ENCODE data around the gene GAB2.

Gene GAB2

GRCh38 chr11:78349114-78349513 is 68.5 kb downstream of the GAB2 start:
- DNase-seq (ENCODE audit: extremely low read depth, insufficient read length) = no peak
- Histone ChIP-seq H3K4me3 (replicated peaks; ENCODE audit: low read depth, low read length) (no peak overlapping the region), H3K36me3 (ENCODE audit: control insufficient read depth, insufficient read depth, low read length) (no peaks in the 10 kb centered on the region), H3K27me3 (replicated peaks; ENCODE audit: control insufficient read depth, insufficient read depth, low read length) (no peaks in the 10 kb centered on the region)
- TF ChIP-seq, protein P1, sequence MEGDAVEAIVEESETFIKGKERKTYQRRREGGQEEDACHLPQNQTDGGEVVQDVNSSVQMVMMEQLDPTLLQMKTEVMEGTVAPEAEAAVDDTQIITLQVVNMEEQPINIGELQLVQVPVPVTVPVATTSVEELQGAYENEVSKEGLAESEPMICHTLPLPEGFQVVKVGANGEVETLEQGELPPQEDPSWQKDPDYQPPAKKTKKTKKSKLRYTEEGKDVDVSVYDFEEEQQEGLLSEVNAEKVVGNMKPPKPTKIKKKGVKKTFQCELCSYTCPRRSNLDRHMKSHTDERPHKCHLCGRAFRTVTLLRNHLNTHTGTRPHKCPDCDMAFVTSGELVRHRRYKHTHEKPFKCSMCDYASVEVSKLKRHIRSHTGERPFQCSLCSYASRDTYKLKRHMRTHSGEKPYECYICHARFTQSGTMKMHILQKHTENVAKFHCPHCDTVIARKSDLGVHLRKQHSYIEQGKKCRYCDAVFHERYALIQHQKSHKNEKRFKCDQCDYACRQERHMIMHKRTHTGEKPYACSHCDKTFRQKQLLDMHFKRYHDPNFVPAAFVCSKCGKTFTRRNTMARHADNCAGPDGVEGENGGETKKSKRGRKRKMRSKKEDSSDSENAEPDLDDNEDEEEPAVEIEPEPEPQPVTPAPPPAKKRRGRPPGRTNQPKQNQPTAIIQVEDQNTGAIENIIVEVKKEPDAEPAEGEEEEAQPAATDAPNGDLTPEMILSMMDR (IDR thresholded peaks at IDR 0.05; ENCODE audit: insufficient read depth, low read length, poor library complexity, severe bottlenecking) = no peak

GRCh38 chr11:78347956-78348355 is 69.7 kb downstream of the GAB2 start:
- Histone ChIP-seq H3K4me3 (replicated peaks; ENCODE audit: low read depth, low read length) (no peak overlapping the region), H3K36me3 (ENCODE audit: control insufficient read depth, insufficient read depth, low read length) (no peaks in the 10 kb centered on the region), H3K27me3 (replicated peaks; ENCODE audit: control insufficient read depth, insufficient read depth, low read length) (no peaks in the 10 kb centered on the region)
- no peak for DNase-seq (ENCODE audit: extremely low read depth, insufficient read length)
- TF ChIP-seq, protein P1 (IDR thresholded peaks at IDR 0.05; ENCODE audit: insufficient read depth, low read length, poor library complexity, severe bottlenecking) = no peak

GRCh38 chr11:78346799-78347198 is 70.8 kb downstream of the GAB2 start:
- no peak for DNase-seq (ENCODE audit: extremely low read depth, insufficient read length)
- TF ChIP-seq, protein P1 (IDR thresholded peaks at IDR 0.05; ENCODE audit: insufficient read depth, low read length, poor library complexity, severe bottlenecking) = no peak
- H3K4me3 ChIP-seq (replicated peaks; ENCODE audit: low read depth, low read length) = no peak overlapping the region
- H3K36me3 ChIP-seq (ENCODE audit: control insufficient read depth, insufficient read depth, low read length) = no peaks in the 10 kb centered on the region
- H3K27me3 ChIP-seq (replicated peaks; ENCODE audit: control insufficient read depth, insufficient read depth, low read length) = no peaks in the 10 kb centered on the region

GRCh38 chr11:78345450-78345849 is 72.2 kb downstream of the GAB2 start:
- DNase-seq (ENCODE audit: extremely low read depth, insufficient read length) = no peak
- no peak overlapping the region for H3K4me3 ChIP-seq (replicated peaks; ENCODE audit: low read depth, low read length)
- no peaks in the 10 kb centered on the region for H3K27me3 ChIP-seq (replicated peaks; ENCODE audit: control insufficient read depth, insufficient read depth, low read length)
- TF ChIP-seq, protein P1 (IDR thresholded peaks at IDR 0.05; ENCODE audit: insufficient read depth, low read length, poor library complexity, severe bottlenecking) = no peak
- H3K36me3 ChIP-seq (ENCODE audit: control insufficient read depth, insufficient read depth, low read length) = no peaks in the 10 kb centered on the region

DNA sequence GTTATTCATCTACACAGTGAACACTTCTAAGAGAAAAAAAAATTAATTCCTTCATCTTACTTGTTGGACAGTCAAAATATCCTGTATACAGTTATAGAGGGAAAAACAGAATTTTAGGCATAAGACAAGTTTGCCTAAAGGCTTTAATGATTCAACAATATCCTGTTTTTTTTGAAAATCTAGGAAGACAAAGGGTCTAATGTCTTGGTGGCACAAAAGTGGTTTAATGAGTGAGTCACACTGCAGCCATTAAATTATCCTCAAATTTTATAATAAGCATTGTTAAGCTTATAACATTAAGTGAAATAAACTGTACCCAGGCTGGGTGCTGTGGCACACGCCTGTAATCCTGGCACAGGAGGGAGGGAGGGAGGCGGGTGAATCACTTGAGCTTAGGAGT is 72.9 kb downstream of the GAB2 start:
- TF ChIP-seq, protein P1 (IDR thresholded peaks at IDR 0.05; ENCODE audit: insufficient read depth, low read length, poor library complexity, severe bottlenecking) = no peak
- H3K4me3 ChIP-seq (replicated peaks; ENCODE audit: low read depth, low read length) = no peak overlapping the region
- DNase-seq (ENCODE audit: extremely low read depth, insufficient read length) = no peak
- no peaks in the 10 kb centered on the region for H3K27me3 ChIP-seq (replicated peaks; ENCODE audit: control insufficient read depth, insufficient read depth, low read length)
- no peaks in the 10 kb centered on the region for H3K36me3 ChIP-seq (ENCODE audit: control insufficient read depth, insufficient read depth, low read length)

- TF ChIP-seq, protein P1 (IDR thresholded peaks at IDR 0.05; ENCODE audit: insufficient read depth, low read length, poor library complexity, severe bottlenecking) = no peak
- no peak for DNase-seq (ENCODE audit: extremely low read depth, insufficient read length)
Observed at GRCh38 chr11:78344094-78344493, 73.5 kb downstream of the GAB2 start.

More at GRCh38 chr11:78344094-78344493, 73.5 kb downstream of the GAB2 start:
- no peak overlapping the region for H3K4me3 ChIP-seq (replicated peaks; ENCODE audit: low read depth, low read length)
- no peaks in the 10 kb centered on the region for H3K36me3 ChIP-seq (ENCODE audit: control insufficient read depth, insufficient read depth, low read length)
- H3K27me3 ChIP-seq (replicated peaks; ENCODE audit: control insufficient read depth, insufficient read depth, low read length) = no peaks in the 10 kb centered on the region
